ENCODE measurements around the gene LMCD1. TPM values are rescaled to one million over a fixed set of nuclear protein-coding genes. Genes with fewer than 3 reads are reported as not detected.

The LMCD1 gene
- total and polyA plus RNA-seq, 2 of the 8 experiments (the other 6 are each of a cell fraction or from before 2014, with no cell fraction given), result 12.3 to 26.5 TPM

DNA sequence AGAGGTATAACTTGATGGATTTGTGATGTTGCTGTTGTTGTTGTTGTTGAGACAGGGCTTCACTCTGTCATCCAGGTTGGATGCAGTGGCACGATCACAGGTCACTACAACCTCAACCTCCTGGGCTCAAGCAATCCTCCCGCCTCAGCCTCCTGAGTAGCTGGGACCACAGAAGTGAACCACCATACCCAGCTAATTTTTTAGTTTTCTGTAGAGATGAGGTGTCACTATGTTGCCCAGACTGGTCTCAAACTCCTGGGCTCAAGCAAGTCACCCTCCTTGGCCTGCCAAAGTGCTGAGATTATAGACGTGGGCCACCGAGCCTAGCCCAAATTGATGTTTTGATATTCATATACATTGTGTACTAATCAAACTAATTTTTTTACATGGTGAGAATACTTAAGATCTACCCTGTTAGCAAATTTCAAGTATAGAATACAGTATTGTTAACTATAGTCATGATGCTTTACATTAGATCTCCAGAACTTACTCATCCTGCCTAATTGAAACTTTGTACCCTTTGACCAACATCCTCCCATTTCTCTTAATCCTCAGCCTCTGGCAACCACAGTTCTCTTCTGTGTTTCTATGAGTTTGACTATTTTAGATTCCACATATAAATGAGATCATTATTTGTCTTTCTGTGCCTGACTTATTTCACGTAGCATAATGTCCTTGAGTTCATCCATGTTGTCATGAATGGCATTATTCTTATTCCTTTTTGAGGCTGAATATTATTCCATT, 23.2 kb downstream of the LMCD1 start (continued):
- TF ChIP-seq, protein P1, sequence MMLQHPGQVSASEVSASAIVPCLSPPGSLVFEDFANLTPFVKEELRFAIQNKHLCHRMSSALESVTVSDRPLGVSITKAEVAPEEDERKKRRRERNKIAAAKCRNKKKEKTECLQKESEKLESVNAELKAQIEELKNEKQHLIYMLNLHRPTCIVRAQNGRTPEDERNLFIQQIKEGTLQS (IDR thresholded peaks at IDR 0.05; ENCODE audit: insufficient read depth, low read depth, low read length), result no peak

Measured in H1 (cell line).